Measurements from ENCODE around the gene TSTD2.

Gene TSTD2

DNA sequence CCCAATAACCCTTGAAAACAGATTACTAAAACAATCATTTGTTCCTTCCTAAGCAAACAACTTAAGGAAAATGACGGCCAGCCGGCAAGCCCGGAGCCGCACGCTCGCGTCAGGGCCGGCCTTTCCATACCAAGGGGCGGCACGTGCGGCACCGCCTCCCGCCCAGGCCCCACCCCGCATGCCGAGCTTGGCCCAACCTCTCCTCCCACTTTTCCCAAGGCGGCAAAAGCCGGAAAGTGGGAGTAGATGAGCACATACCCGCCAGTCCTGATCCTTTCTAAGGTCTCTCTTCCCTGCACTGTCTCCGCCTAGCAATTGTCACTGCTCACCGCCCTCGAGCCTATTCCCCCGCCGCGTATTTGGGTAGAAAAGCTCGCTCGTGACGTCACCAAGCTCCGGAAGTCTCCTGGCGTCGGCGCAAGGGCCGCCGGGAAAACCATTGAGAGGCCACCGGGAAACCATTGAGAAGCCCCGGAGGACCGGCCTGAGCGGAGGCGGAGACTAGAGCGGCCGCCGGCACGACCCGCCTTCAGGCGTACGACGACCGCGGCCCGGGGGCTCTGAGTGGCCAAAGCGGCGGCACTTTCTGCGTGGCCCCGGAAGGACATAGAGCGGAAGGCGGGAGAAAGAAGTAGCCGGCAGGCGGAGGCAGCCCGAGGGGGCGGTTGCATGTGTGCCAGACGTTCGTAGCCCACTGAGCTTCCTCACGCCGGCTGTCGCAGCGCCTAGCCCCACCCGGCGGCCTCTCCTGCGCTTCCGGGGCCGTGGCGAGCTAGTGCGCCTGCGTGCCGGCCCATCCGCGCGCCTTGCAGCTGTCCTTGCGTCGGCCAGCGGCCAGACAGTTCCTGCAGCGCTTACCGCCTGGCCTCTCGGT is at the start of gene TSTD2, which contains the start of gene NCBP1:
TSTD2 (minus strand) TSS at position 384 of the 874 bp plus-strand sequence. CDS start 5,806 bp downstream, outside the sequence.
NCBP1 (plus strand) TSS at position 837 of the 874 bp plus-strand sequence. CDS start 61 bp downstream, outside the sequence.
- DNase-seq (ENCODE audit: low read depth in 3 of 3) = peak; percentile 88 to 95 (median 94)

DNA sequence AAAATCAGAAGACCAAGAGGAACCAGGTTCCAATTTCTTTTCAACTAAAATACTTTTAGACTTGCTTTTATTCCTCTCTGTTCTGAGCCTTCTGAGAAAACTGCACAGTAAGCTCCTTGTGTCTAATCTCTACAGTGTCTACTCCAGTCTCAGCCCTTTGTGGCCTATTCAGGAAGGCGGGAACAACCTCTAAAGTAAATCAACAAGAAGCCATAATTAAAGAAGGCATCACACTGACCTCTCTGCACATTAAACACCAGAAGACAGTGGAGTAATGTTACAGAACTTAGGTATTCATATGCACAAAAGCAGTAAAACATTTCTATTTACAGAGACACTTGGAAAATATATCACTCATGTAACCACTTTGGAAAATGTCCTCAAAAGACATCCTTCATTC is 49.1 kb upstream of the TSTD2 start:
- DNase-seq (ENCODE audit: low read depth in 3 of 3) = no peak

DNA sequence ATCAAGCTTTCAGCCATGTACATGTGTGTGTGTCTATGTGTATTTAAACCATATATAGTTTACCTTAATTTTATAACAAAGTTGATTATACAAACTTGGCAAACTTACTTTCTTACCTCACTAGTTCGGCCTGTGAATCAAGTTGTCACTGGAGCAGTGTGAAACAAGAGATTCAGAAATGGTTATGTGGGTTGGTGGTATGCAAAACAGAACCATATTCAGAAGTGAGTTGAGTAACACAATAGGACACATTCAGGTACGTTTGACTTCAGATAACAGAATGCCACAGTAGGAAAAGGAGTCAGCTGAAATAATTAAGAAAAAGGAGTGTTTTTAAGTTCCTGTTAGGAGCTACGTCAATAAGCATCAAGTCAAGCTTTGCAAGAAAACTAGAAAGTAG is 42.5 kb upstream of the TSTD2 start:
- no peak for DNase-seq (ENCODE audit: low read depth in 3 of 3)

DNA sequence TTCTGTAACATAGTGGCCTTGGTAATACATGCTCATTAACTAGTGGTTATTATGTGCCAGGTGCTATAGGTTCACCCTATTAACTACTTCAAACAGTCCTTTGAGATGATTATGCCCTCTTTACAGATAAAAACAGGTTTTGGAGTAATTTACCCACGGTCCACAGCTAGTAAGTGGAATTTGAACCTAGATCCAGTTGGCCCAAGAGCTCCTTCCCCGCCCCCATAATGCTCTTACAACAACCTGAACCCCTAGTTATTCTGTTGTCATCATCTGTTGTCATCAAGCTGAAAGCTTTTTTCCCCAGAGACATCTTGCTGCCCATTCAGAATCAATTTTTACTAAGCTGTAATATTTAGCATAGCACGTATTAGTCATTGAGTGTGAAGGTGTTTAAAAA is 40.8 kb upstream of the TSTD2 start:
- no peak for DNase-seq (ENCODE audit: low read depth in 3 of 3)

DNA sequence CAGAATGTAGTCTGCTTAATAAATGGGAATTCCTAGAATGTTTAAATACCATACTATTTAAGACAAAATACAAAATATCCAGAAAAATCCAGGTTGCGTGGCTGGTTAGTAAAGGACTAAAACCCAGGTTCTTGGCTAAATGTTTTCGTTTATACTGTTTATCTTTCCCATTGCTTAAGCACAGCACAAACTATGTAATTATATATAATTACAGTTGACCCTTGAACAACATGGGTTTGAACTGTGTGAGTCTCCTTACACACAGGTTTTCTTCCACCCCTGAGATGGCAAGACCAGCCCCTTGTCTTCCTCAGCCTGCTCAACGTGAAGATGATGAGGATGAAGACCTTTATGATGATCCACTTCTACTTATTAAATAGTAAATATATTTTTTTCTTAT is 39.2 kb upstream of the TSTD2 start:
- DNase-seq (ENCODE audit: low read depth in 3 of 3) = no peak

DNA sequence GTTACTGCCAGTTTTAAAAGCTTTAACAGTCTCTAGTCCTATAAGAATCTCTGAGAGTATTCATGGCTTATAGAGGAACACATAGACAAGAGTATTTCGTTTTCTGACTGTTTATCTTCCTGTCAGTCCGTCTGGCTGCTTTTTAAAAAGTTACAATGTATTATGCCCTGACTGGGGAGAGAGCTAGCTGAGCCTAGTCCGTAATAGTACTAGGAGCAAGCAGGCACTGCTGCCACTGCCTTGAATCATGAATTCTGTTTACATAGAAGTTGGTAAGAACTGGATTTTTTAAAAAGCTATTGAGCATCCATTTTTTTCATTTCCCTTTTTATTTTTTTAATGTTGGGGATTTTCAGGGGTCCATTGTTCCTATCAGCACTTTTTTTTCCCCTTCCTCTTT is 37.4 kb upstream of the TSTD2 start:
- no peak for DNase-seq (ENCODE audit: low read depth in 3 of 3)

DNA sequence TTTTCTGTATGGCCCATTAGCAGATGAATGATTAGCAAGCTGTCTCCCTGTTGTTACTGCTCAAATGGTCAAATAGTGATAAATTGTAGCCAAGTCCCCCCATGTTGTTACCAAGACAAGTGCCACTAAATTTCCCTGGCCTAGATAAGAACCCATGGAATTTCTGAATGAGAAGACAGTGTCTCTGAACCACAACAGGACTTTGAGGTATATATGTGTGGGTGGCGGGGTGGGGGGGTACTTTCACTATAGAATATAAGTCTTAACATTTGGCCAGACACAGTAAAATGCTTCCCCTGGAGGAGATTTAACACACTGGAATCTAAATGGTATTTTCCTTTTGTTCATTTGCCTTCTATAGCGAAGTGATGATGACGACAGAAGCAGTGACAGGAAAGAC is 35.3 kb upstream of the TSTD2 start:
- no peak for DNase-seq (ENCODE audit: low read depth in 3 of 3)

DNA sequence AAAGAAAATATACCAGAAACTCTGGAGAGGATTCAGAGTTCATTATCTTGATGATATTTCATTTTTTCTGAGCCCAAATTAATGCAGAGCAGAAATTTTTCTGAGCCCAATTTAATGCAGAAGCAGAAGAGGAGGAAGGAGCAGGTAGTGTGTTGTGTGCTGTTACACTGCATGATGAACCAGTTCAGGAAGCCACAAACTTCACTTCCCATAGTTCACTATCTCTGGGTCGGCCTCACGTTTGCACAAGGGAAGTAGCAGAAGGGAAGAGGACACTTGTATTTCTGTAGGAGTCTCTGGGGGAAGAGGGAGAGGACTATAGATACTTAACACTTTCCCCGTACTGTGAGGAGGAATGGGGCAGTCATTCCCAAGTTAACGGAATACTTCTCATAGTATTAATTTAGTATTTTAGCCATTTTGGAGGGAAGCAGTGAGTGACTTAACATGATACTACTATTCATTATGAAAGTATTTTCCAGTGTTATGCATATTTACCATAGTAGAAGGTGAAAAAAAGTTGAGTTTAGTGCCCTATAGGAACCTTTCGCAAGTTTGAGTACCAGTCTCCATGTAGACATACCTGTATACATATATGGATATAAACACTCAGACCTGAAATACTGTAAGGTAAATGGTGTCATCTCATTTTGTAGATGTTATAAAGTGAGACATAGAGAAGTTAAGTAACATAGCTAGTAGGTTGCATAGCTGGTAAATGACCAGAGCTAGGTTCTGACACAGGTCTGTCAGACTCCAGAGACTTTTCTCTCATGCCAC is 33.9 kb upstream of the TSTD2 start:
- no peak for DNase-seq (ENCODE audit: low read depth in 3 of 3)

DNA sequence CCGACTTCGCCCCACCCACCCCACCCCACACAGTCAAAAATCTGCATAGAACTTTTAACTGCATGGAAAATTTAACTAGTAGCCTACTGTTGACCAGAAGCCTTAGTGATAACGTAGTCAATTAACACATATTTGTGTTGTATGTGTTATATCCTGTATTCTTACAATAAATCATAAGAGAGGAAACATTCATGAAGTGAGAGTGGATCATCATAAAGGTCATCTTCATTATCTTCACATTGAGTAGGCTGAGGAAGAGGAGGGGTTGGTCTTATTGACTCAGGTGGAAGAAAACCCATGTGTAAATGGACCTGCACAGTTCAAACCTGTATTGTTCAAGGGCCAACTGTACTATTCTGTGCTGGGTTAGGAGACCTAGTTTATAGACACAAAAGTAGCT is 32.6 kb upstream of the TSTD2 start:
- no peak for DNase-seq (ENCODE audit: low read depth in 3 of 3)

DNA sequence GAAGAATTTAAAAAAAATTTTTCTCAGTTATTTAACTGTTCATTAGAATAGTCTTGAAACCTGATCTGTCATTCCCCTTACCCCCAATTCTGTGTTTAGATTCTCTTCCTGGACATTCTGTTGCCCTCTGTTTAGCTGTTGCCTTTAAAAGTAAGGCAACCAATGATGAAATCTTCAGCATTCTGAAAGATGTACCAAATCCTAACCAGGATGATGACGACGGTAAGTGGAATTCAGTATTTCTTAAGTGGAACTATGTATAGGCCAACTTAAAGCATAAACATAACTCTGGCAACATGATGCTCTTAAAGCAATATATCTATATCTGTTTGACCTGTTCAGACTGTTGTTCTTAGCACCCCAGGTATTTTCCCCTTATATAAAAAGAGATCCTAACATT is 27.7 kb upstream of the TSTD2 start:
- DNase-seq (ENCODE audit: low read depth in 3 of 3) = no peak

DNA sequence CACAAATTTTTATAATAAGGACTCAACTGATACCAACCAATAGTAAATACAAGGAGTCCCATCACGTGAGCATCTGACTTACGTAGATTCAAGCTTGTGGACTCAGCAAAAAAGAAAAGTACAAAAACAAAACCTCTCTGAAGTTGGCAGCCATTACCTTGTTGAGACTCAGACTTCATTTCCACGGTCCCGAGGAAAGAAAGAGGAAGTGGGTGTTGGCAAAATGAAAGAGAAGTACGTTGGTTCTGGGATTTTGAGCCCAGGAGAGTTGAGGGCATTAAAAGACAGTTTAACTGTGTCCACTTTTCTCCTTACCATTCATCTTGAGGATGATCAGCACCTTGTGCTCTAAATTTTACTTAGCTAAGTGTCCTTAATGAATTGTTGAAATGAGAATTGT is 27.2 kb upstream of the TSTD2 start:
- no peak for DNase-seq (ENCODE audit: low read depth in 3 of 3)

DNA sequence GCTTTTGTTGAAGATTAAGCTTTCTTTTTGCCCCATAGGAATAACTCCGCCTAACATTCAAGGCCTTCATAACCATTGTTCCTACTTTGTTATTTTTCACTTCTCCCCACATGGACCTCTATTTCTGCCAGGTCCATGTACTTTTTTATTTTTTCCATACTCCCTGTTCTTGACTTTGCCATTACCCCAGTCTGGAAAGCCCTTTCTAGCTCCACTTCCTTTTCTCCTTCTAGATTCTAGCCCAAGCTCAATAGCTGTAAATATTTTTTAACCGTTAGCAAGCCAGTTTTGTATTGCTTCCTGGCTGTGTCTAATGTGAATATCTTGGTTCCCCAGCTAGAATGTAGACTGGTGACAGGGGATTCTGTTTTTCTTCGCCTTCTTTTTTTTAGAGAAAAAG is 26.6 kb upstream of the TSTD2 start:
- DNase-seq (ENCODE audit: low read depth in 3 of 3) = no peak

DNA sequence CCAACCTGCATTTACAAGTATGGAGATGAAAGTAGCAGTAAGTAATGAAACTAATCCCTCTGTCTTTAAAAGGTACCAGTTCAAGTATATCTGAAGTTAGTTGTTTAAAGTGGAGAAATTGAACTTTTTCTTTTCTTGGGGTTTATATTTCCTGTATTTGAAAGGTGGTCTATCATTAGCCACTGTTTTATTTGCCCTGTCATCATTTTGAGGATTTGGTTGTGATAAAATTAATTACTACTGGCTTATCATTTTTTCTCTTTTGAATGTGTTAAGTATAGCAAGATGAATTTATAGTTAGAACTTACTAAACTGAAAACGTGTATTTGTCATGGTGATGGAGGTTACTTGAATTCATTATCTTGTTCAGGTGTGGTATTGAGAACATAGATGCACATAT is 25.5 kb upstream of the TSTD2 start:
- DNase-seq (ENCODE audit: low read depth in 3 of 3) = no peak

DNA sequence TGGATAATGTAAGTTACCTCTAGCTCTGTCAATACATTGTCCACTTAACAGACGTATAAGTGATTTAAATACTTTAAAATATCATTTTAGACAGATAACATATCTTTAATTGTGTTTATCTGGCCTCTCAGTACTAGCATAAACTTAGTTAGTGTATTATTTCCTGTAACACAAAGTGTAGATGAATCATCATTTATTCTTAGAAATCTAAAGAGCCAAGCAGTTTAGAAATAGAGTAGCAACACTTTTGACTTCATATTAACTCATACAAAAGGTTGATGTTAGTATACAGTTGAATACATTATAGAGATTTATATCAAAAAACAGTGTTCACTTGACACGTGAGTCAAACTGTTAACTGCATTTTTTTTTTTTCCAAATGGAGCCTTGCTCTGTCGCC is 18.5 kb upstream of the TSTD2 start:
- no peak for DNase-seq (ENCODE audit: low read depth in 3 of 3)

DNA sequence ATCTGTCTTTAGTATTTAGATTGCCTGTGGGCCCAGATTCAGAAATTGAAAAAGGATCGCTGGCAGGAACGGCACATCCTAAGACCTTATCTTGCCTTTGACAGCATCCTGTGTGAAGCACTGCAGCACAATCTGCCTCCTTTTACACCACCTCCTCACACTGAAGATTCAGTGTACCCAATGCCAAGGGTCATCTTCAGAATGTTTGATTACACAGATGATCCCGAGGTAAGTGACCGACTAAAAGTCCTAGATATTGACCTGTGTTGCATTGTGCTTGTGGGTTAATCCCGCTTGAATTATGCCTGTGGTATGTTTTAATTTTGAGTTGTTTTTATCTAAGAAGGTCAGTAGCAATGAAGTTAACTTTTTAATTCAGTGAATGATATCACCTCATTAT is 14.8 kb upstream of the TSTD2 start:
- DNase-seq (ENCODE audit: low read depth in 3 of 3) = no peak

DNA sequence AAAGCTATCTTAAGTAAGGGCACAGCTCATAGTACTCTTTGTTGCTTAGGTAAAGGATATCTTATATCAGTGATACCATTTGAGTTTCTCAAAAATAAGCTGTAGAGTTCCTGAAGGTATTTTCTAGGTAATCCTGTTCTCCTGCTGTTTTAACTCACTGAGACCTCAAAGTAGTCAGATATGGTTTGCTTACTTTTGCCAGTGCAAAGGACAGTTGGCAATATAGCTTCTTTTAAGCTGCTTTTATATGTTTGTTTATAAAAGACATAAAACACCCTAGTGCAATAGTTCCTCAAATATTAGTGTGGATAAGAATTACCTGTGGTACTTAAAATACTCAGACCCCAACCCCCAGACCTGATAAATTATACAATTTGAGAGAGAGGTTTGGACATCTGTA is 12.6 kb upstream of the TSTD2 start:
- DNase-seq (ENCODE audit: low read depth in 3 of 3) = no peak

DNA sequence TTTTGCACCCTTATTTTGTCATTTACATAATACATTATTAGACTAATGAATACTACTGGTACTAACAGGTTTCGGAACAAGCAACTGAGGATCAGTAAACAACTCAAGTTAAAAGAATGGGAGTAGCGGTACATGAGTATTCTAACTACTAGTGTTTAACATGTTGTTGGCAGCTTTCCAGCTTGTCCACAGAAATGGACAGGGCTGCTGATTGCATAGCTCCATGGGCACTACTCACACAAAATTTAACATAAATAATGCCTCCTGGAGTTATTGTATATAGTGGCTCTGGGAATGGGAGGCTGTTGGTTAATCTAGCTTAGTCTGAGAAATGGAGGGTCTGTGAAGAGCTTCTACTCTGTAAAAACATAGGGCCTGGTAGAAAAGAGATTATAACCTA is 7.2 kb upstream of the TSTD2 start:
- DNase-seq (ENCODE audit: low read depth in 3 of 3) = no peak

DNA sequence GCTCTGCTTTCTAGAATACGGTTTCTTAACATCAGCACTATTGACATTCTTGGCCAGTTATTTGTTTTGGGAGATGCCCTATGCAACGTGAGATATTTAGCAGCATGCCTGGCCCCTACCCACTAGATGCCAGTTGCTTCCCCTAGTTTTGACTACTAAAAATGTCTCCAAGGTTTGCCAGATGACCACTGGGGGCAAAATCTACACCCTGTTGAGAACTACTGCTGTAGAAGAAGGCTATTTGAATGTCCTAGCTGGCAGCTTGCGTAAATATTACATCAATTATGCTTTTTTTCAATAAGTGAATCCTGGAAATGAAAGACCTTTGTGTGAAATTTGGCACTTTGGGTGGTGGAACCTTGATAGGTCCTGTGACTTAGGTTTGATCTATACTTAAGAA is 5.5 kb upstream of the TSTD2 start:
- DNase-seq (ENCODE audit: low read depth in 3 of 3) = no peak

DNA sequence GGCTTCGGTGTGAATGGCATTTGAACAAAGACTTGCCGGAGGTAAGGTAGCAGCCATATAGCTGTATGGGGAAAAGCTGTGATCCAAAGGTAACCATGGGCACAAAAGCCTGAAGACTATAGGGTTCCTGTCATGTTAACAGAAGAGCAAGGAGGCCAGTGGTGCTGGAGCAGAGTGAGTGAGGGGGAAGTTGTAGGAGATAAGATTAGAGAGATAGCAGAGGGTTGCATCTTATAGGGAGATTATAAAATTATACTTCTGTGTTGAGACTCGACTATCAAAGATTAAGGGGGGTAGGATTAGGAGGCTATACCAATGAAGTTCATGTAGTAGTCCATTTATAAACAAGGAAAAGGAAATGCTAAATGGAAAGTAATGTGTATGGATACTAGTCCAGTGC is 3.7 kb upstream of the TSTD2 start:
- no peak for DNase-seq (ENCODE audit: low read depth in 3 of 3)

DNA sequence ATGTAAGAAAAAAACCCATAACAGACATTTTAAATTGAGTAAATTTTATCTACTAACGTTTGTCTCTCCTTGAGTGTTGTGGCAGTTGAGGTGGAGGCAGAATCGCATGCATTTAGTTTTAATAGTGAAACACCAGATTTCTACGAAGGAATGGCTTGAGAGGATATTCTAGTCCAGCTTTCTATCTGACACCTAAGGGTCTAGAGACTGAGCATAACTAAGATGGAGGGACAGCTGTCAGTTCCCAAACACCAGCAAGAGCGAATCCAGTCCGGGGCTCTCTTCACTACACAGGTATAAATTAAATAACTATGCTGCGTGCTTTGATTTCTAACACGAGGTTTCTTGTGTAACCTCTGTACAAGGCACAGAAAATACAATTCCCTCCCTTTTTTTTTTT is 1.9 kb upstream of the TSTD2 start:
- DNase-seq (ENCODE audit: low read depth in 3 of 3) = no peak

DNA sequence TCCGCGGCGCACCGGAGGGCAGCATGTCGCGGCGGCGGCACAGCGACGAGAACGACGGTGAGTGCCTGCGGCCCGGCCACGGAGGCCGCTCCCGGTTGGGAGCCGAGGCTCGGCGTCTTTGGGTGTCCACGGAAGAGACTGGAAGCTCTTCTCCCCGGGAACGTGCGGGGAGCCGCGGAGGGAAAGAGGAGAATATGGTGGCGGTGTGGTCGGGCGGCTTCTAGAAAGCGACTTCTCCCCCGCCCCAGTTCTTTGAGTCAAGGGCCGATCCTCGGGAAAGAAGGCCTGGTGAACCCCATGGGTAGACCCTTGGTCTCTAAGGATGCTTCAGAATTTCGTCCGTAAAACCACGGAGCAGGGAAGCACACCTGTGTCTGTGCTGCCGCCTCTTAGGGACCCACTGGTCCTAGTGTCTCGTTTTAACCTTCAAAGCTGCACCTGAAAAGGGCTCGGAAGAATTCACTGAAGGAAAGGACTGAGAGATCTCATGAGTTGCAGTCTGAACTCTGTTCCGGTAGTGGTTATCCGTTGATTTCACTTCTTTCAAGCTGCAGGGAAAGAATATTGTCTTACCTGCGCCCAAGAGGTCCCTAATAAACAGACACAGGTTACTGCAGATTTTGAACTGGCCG is 807 bp upstream of the TSTD2 start:
- no peak for DNase-seq (ENCODE audit: low read depth in 3 of 3)

DNA sequence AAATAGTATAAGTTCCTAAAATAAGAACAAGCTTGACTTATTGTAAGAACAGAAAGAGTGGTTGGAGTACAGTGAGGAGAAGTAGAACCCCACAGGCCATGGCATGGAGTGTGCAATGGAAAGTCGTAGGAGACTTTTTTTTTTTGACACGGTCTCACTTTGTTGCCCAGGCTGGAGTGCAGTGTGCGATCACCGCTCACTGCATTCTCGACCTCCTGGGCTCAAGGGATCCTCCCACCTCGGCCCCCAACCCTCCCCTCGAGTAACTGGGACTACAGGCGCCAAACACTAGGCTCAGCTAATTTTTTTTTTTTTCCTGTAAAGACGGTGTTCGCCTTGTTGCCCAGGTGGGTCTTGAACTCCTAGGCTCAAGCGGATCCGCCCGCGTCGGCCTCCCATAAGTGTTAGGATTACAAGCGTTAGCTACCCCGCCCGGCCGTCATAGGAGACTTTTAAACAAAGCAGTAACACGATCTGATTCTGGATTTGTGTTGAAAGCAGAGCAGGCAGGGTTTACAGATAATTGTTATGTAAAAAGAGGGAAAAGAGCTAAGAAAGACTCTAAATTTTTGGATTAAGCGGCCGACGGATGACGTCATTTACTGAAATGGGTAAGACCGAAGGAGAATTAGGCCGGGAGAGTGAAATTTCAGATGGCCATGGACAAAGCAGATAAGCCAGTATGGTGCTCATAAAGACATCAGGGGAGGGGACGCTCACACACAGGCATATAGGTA is 752 bp downstream of the TSTD2 start:
- peak in 1 of 3 donors; percentile 8 for DNase-seq (ENCODE audit: low read depth in 3 of 3)

Measured in stimulated activated CD4-positive, alpha-beta T cell treated with anti-CD3 and anti-CD28 coated beads, TNF-alpha, amount 100 ng/mL, for 48 hours (primary cell).